ENCODE results near the gene TRMT1L.
"Not testable (repeated sequence)": the region's sequence is repeated elsewhere in the genome, so short reads cannot be mapped to it uniquely, and the experiment has no call there.

- not testable (repeated sequence) for TF ChIP-seq CTCF (IDR thresholded peaks at IDR 0.05); POLR2AphosphoS5 (IDR thresholded peaks at IDR 0.05; ENCODE audit: low read depth, low read length)
These were observed 42.0 kb upstream of the TRMT1L start for GRCh38 chr1:185198712-185199111.
